HG02885 (cell line): ENCODE measurements around the gene DHCR24.
A peak's percentile ranks its signal among the peaks of the same experiment; 100 is the strongest.

ENCODE experiments used
- ATAC-seq: cut with Tn5 transposase; IDR thresholded peaks from one replicate; pipeline ENCODE4 v1.9.1; 2021; ENCODE audit warnings: mild to moderate bottlenecking; ENCODE audit not compliant: unreplicated experiment, poor library complexity

Gene DHCR24

GRCh38 chr1:54825696-54826095 lies 61.3 kb downstream of the DHCR24 start:
- no peak for ATAC-seq

GRCh38 chr1:54823670-54824069 lies 63.3 kb downstream of the DHCR24 start:
- ATAC-seq: no peak

- ATAC-seq: no peak
These were observed 67.3 kb downstream of the DHCR24 start for GRCh38 chr1:54819733-54820132.

GRCh38 chr1:54819195-54819536 lies 67.8 kb downstream of the DHCR24 start:
- no peak for ATAC-seq

GRCh38 chr1:54818461-54819194 lies 68.4 kb downstream of the DHCR24 start:
- ATAC-seq: no peak

- ATAC-seq: no peak
These were observed 70.0 kb downstream of the DHCR24 start for GRCh38 chr1:54816951-54817350.

GRCh38 chr1:54816130-54816529 lies 70.9 kb downstream of the DHCR24 start:
- no peak for ATAC-seq

- no peak for ATAC-seq
These were observed 71.7 kb downstream of the DHCR24 start for GRCh38 chr1:54815086-54815876.

- no peak for ATAC-seq
These were observed 72.4 kb downstream of the DHCR24 start for GRCh38 chr1:54814571-54814970.

- ATAC-seq: no peak
These were observed 72.9 kb downstream of the DHCR24 start for GRCh38 chr1:54814126-54814498.

GRCh38 chr1:54813485-54814125 lies 73.4 kb downstream of the DHCR24 start:
- peak; percentile 32 for ATAC-seq

GRCh38 chr1:54812801-54813484 lies 74.1 kb downstream of the DHCR24 start:
- peak; percentile 61 for ATAC-seq

- ATAC-seq: no peak
These were observed 75.0 kb downstream of the DHCR24 start for GRCh38 chr1:54811739-54812655.

GRCh38 chr1:54811066-54811465 lies 75.9 kb downstream of the DHCR24 start:
- no peak for ATAC-seq

- ATAC-seq: peak; percentile 69
These were observed 76.6 kb downstream of the DHCR24 start for GRCh38 chr1:54810153-54810942.

GRCh38 chr1:54809496-54810074 lies 77.4 kb downstream of the DHCR24 start:
- no peak for ATAC-seq

GRCh38 chr1:54808443-54809207 lies 78.4 kb downstream of the DHCR24 start:
- ATAC-seq: no peak

- no peak for ATAC-seq
These were observed 79.2 kb downstream of the DHCR24 start for GRCh38 chr1:54807756-54808155.
